Kidney capillary endothelial cell (primary cell): Measurements from ENCODE around the gene EMCN.
A peak's percentile ranks its signal among the peaks of the same experiment; 100 is the strongest.
"Not testable (repeated sequence)": the region's sequence is repeated elsewhere in the genome, so short reads cannot be mapped to it uniquely, and the experiment has no call there.

Source experiments
- DNase-seq: peaks from one replicate; pipeline ENCODE4 v3.0.0-alpha.2; 2018; ENCODE audit warnings: low spot score

The EMCN gene, protein sequence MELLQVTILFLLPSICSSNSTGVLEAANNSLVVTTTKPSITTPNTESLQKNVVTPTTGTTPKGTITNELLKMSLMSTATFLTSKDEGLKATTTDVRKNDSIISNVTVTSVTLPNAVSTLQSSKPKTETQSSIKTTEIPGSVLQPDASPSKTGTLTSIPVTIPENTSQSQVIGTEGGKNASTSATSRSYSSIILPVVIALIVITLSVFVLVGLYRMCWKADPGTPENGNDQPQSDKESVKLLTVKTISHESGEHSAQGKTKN

GRCh38 chr4:100517864-100518341 is at the start of gene EMCN:
TSS of gene EMCN (minus strand) at chr4:100518022. CDS start at chr4:100517914, 108 bp downstream.
- DNase-seq = peak; percentile 33

- no peak for DNase-seq
Observed at GRCh38 chr4:100566396-100566795, 48.6 kb upstream of the EMCN start.

- no peak for DNase-seq
Observed at GRCh38 chr4:100557306-100557705, 39.5 kb upstream of the EMCN start.

GRCh38 chr4:100555611-100556337 is 38.0 kb upstream of the EMCN start:
- DNase-seq = no peak

GRCh38 chr4:100548200-100548560 is 30.4 kb upstream of the EMCN start:
- no peak for DNase-seq

DNA sequence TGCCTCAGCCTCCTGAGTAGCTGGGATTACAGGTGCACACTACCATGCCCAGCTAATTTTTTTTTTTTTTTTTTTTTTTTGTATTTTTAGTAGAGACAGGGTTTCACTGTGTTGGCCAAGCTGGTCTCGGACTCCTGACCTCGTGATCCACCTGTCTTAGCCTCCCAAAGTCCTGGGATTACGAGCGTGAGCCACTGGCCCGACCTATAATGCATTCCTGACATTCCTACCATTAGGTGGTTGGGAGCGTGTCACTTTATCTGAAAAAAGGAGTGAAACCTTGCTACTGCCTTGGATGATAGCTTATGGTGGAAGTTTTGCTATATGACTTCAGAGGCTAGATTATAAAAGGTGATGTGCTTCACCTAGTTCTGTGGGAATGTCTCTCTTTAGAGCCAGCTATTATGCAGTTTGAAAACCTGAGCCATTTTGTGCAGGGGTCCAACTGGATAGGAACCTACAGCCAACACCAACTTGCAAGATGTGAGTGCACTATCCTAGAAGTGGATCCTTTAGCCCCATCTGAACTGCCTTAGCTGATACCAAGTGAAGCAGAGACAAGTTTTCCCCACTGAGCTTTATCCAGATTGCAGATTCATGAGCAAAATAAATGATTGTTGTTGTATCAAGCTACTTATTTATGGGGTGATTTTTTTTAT is 29.8 kb upstream of the EMCN start:
- DNase-seq = no peak

DNA sequence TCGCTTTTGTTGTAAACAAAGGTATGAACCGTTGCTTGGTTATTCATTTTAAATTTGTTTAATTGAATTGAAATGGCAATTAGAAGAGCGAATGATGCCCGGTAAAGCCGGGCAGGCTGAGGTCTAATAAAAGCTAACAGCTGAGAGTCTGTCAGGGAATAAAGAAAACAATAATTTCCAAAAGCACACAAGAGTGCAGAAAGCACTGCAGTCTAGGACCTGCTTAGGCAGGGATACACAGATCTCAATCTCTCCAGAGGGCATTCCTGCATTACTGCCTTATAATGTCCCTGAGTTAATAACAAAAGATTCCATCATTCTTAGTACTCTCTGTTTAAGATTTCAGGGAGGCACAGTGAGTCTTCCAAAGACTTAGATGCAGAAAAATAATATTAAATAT is 27.6 kb upstream of the EMCN start:
- no peak for DNase-seq

DNA sequence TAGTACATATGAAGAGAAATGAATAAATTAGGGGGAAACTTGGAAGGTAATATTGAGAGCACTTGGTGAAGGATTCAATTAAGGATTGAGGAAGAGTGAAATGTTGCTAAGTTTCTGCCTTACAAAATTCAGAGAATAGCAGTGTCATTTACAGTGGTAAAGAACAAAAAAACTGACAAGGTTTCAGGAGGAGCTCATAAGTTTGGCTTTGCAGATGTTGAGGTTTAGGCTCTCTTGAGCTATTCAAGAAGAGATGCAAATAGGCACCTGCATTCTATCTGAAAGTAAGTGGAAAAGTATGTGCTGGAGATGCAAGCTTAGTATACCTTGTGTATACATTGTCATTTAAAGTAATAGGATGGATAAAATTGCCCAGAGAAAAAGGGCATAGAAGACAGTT is 22.3 kb upstream of the EMCN start:
- no peak for DNase-seq

GRCh38 chr4:100539706-100540105 is 21.9 kb upstream of the EMCN start:
- DNase-seq = peak; percentile 38

DNA sequence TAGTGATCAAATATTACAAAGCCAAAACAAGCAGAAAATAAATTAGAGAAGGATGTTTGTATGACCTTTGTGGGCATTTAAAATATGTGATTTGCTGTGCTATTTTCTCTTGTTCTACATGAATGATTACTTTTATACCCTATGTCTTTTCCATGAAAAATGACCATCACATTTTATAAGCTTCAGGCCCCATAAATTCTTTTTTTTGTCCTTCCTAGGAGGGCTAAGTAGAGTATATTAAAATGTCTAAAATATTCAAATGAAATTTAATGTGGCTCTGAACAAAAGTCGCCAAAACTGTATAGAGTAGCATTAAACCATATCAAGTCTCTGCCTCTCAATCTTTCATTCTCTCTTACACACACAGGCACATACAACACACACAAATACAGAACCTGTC is 15.9 kb upstream of the EMCN start:
- no peak for DNase-seq

DNA sequence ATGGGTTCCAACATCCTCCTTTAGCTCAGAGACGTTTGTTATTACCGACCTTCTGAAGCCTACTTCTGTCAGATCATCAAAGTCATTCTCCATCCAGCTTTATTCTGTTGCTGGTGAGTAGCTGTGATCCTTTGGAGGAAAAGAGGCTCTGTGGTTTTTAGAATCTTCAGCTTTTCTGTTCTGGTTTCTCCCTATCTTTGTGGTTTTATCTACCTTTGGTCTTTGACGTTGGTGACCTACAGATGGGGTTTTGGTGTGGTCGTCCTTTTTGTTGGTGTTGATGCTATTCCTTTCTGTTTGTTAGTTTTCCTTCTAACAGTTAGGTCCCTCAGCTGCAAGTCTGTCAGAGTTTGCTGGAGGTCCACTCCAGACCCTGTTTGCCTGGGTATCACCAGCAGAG is 12.3 kb upstream of the EMCN start:
- DNase-seq = not testable (repeated sequence)

- DNase-seq = peak; percentile 60
Observed at GRCh38 chr4:100525686-100526085, 7.9 kb upstream of the EMCN start.

DNA sequence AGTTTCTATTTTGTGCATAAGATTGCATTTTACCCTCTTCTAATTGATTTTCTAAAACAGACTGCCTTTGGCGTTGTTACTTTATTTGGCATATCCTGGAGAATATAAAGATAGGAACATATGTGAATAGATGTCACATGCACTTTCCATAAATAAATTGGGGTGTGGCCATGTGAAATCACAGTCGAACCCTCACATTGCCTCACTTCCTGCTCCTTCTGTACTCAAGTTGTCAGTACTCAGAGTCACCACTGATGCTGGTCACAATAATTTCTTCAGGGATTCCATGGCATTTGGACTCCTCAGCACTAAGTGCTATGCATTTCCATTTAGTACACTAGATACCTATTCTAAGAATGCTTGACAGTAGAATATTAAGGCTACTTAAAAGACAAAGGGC is 1.4 kb upstream of the EMCN start:
- DNase-seq = peak; percentile 85

DNA sequence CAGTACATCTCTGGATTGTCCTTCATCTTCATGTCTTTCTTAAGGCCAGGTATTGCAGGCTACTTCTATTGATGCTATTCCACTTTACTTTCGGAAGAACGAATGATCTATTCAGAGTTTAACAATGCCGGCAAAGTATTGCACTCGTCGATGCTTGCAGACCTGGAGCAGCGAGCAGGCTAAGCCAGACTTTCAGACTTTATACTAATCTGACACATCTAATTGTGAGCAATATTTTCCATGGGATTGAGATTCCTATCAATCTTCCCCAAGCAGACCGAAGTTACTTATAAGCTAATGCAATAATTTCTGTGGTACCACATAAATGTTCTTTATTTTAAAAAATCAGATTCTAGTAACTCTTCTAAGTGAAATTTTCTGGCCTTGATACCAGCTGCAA is 1.6 kb downstream of the EMCN start:
- DNase-seq = peak; percentile 31

- DNase-seq = no peak
Observed at GRCh38 chr4:100511896-100512295, 5.9 kb downstream of the EMCN start.

DNA sequence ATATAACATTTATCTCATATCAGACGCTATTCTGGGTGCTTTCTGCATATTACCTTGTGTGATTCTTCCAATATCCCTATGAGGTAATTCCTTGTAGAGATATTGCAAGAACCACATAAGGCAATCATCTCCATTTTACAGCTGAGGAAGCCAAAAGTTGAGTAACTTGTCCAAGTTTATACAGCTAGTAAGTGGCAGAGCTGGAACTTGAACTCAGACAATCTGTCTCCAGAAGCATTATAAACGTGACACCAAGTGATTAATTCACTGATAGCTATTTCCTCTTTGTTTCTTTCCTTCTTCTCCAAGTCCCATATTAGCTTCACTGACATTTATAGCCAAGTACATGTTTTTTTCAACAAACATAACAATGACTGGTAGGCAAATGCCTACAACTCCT is 7.3 kb downstream of the EMCN start:
- DNase-seq = peak; percentile 32

DNA sequence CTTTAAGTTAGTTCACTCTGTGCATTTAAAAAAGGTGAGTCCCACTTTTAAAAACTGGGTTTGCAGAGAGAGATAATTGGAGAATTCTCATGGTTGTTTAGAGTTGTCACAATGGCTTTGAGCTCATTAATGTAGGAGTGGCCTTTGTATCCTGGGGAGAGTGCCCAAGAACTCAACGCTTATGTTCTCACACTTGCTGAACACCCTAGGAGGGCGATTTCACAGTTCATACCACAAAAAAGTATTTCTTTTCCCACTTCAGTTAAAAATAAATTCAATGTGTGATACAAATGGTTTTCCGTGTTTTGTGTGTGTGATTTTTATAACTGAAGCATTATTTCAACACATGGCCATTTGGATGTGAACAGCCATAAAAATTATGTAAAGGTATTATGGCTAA is 8.4 kb downstream of the EMCN start:
- no peak for DNase-seq

DNA sequence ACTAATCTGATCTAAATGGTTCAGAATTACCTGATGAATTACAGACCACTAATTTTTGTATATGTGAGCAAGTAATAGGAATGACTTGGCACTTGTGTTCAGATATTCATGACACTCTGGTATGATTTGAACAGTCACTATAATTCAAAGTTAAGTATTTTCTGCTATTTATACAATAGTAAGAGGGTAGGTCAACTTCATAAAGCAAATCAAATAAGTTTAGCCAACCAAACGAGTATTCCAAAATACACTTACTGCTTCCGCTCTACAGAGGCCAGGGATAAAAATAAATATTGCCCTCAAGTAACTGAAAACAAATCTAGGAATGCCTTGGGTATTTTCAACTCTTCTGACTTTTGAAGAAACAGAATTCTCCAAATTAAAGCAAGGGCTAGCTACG is 9.1 kb downstream of the EMCN start:
- no peak for DNase-seq

- no peak for DNase-seq
Observed at GRCh38 chr4:100504086-100504874, 13.5 kb downstream of the EMCN start.

GRCh38 chr4:100497791-100498190 is 20.0 kb downstream of the EMCN start:
- peak; percentile 58 for DNase-seq

GRCh38 chr4:100495074-100495473 is 22.7 kb downstream of the EMCN start:
- DNase-seq = no peak

GRCh38 chr4:100494166-100494565 is 23.7 kb downstream of the EMCN start:
- DNase-seq = no peak
